Endothelial cell of umbilical vein (primary cell): ENCODE measurements around the gene GABPB2. TPM values are rescaled to one million over a fixed set of nuclear protein-coding genes. Genes with fewer than 3 reads are reported as not detected.

Experiments used
- BruUV-seq: library from RNA; stranded (reverse); fragments of 400-500 nt; replicated peaks from 2 replicates; lab custom pipeline; 2021; lab: Mats Ljungman, UMichigan
- CTCF ChIA-PET: fragments of 300-600, 350-600 bp; sonication (Branson Sonifier 250); formaldehyde crosslinking; loops from one replicate; lab custom pipeline; 2021; ENCODE audit warnings: antibody characterized with exemption, inconsistent platforms; lab: Charles Lee
- POLR2A ChIA-PET: fragments of 300-600, 350-600 bp; sonication (Branson Sonifier 250); formaldehyde crosslinking; loops from one replicate; lab custom pipeline; 2021; ENCODE audit warnings: antibody characterized with exemption, inconsistent platforms; lab: Charles Lee
- DNase-seq: peaks from one replicate; pipeline ENCODE4 v3.0.0-alpha.2; 2011; ENCODE audit warnings: low read depth, low spot score
- FAIRE-seq: peaks from 2 replicates; lab custom pipeline; 2011; peaks lifted over from hg19 to GRCh38; lab: Jason Lieb, UNC
- H2AFZ ChIP-seq: 2 replicates; pipeline ENCODE4 v1.6.0; 2012; ENCODE audit warnings: low read depth, low read length, control low read depth, inconsistent platforms
- H3K27ac ChIP-seq: 2 replicates; pipeline ENCODE4 v1.5.1; 2011; ENCODE audit warnings: low read depth, mild to moderate bottlenecking, control low read depth, low read length, moderate library complexity; ENCODE audit not compliant: insufficient read depth
- H3K27me3 ChIP-seq, 2 experiments: 2 replicates each; pipeline versions ENCODE4 v1.6.0 to v1.6.1; 2011; ENCODE audit warnings: low read length in 2 of 2, mixed read lengths in 1 of 2; ENCODE audit not compliant: control insufficient read depth in 2 of 2, insufficient read depth in 2 of 2
- H3K36me3 ChIP-seq, 2 experiments: 2 replicates in 1 of 2; 3 replicates in 1 of 2; pipeline ENCODE4 v1.5.1; 2011; ENCODE audit warnings: low read length in 2 of 2, mild to moderate bottlenecking in 1 of 2, moderate library complexity in 1 of 2; ENCODE audit not compliant: control insufficient read depth in 2 of 2, insufficient read depth in 2 of 2; ENCODE audit errors: extremely low read depth in 1 of 2
- H3K4me1 ChIP-seq: 3 replicates; pipeline ENCODE4 v1.5.1; 2011; ENCODE audit warnings: mild to moderate bottlenecking, low read length; ENCODE audit not compliant: control insufficient read depth, insufficient read depth; ENCODE audit errors: extremely low read depth
- H3K4me2 ChIP-seq: 2 replicates; pipeline ENCODE4 v1.6.1; 2011; ENCODE audit warnings: low read length, control low read depth, mixed read lengths; ENCODE audit not compliant: insufficient read depth
- H3K4me3 ChIP-seq, 3 experiments: fragments of 200-600 bp in 1 of 3; sonication (generic), shearing (Covaris generic) in 1 of 3; replicated peaks in 1 of 3; 2 replicates each; pipeline ENCODE4 v1.5.1; 2011 to 2016; ENCODE audit warnings: control low read depth in 3 of 3, low read length in 3 of 3, mild to moderate bottlenecking in 2 of 3, inconsistent platforms in 1 of 3, low read depth in 1 of 3, moderate library complexity in 1 of 3; ENCODE audit not compliant: insufficient read depth in 1 of 3
- H3K79me2 ChIP-seq: 2 replicates; pipeline ENCODE4 v1.6.0; 2012; ENCODE audit warnings: low read length, inconsistent platforms; ENCODE audit not compliant: control insufficient read depth, insufficient read depth
- H3K9ac ChIP-seq: replicated peaks from 2 replicates; pipeline ENCODE3; 2011; ENCODE audit warnings: low read length, control low read depth; ENCODE audit not compliant: insufficient read depth; ENCODE audit errors: extremely low read depth
- H3K9me1 ChIP-seq: replicated peaks from 3 replicates; pipeline ENCODE4 v1.6.0; 2011; ENCODE audit warnings: mild to moderate bottlenecking, low read length; ENCODE audit not compliant: control insufficient read depth, insufficient read depth; ENCODE audit errors: extremely low read depth
- H3K9me3 ChIP-seq: replicated peaks from 2 replicates; pipeline ENCODE4 v1.5.1; 2012; ENCODE audit warnings: low read length, inconsistent platforms; ENCODE audit not compliant: control insufficient read depth, insufficient read depth
- H4K20me1 ChIP-seq: replicated peaks from 2 replicates; pipeline ENCODE3; 2011; ENCODE audit warnings: mild to moderate bottlenecking, low read length; ENCODE audit not compliant: control insufficient read depth, insufficient read depth; ENCODE audit errors: extremely low read depth
- EZH2 ChIP-seq: IDR thresholded peaks from 2 replicates; pipeline ENCODE4 v1.6.1; 2012; ENCODE audit warnings: borderline replicate concordance, low read depth, mild to moderate bottlenecking, moderate library complexity, low read length, inconsistent platforms; ENCODE audit not compliant: severe bottlenecking
- FOS ChIP-seq: IDR thresholded peaks from 2 replicates; pipeline ENCODE4 v1.6.1; 2011; ENCODE audit warnings: mild to moderate bottlenecking, low read length, moderate library complexity, borderline replicate concordance; ENCODE audit not compliant: insufficient read depth
- GATA2 ChIP-seq: IDR thresholded peaks from 2 replicates; pipeline ENCODE4 v1.7.0; 2011; ENCODE audit warnings: low read depth, mild to moderate bottlenecking, moderate library complexity, mixed read lengths, low read length; ENCODE audit not compliant: insufficient read length, insufficient read depth
- JUN ChIP-seq: IDR thresholded peaks from 2 replicates; pipeline ENCODE4 v1.6.1; 2011; ENCODE audit warnings: borderline replicate concordance, low read depth; ENCODE audit not compliant: insufficient read length, insufficient read depth
- MAX ChIP-seq: IDR thresholded peaks from 2 replicates; pipeline ENCODE4 v1.6.1; 2011; ENCODE audit not compliant: insufficient read depth, insufficient read length
- MYC ChIP-seq: IDR thresholded peaks from one replicate; pipeline ENCODE4 v1.6.1; 2011; ENCODE audit warnings: mild to moderate bottlenecking, low read depth, low read length
- POLR2A ChIP-seq: IDR thresholded peaks from 2 replicates; pipeline ENCODE4 v1.6.1; 2012; ENCODE audit warnings: low read depth, mild to moderate bottlenecking, control low read depth, low read length
- POLR2AphosphoS5 ChIP-seq: IDR thresholded peaks from 2 replicates; pipeline ENCODE4 v1.6.1; 2012; ENCODE audit warnings: low read depth, mild to moderate bottlenecking, control low read depth, low read length, moderate library complexity; ENCODE audit not compliant: insufficient read depth
- dilution Hi-C: fragments of 300-500 bp; cut with MboI; formaldehyde crosslinking; loops from one replicate; pipeline ENCODE4 v1.15.0; 2019; ENCODE audit warnings: low sequenced_read_pairs; ENCODE audit not compliant: extremely low pct_ligation_motif_present
- intact Hi-C: fragments of 100-400 bp; cut with micrococcal nuclease; formaldehyde crosslinking; loops from one replicate; pipeline ENCODE4 v1.10.0; 2022
- polyA plus RNA-seq, 4 experiments: library from polyadenylated mRNA; depleted of rRNA in 3 of 4; stranded (reverse) in 3 of 4; unstranded in 1 of 4; fragments of >200 nt; gene quantifications; 2 replicates each; pipeline versions ENCODE4 v1.2.1 to v1.2.3, GENCODE V29; 2011 to 2012; ENCODE audit warnings: missing spikeins in 1 of 4
- total RNA-seq: library from RNA; stranded (reverse); gene quantifications from 2 replicates; pipeline ENCODE4 v1.2.3, GENCODE V29; 2021
- TF ChIP-seq, protein P1 (sequence below), 2 donors: IDR thresholded peaks; 1 replicate in 1 of 2; 2 replicates in 1 of 2; pipeline ENCODE4 v1.5.1; 2011; ENCODE audit warnings: low read length in 2 of 2, mild to moderate bottlenecking in 2 of 2, moderate library complexity in 2 of 2, control low read depth in 1 of 2, inconsistent platforms in 1 of 2, low read depth in 1 of 2; ENCODE audit not compliant: insufficient read depth in 1 of 2; ENCODE audit errors: extremely low read depth in 1 of 2

Gene GABPB2
- total and polyA plus RNA-seq, 2 donors (not counting 3 experiments of a cell fraction or from before 2014, with no cell fraction given) = 2.6 to 4.3 TPM

GRCh38 chr1:151146412-151147131 lies 76.0 kb downstream of the GABPB2 start, which contains the start of gene SEMA6C:
Gene SEMA6C, minus strand, starts transcription at chr1:151146631. Its CDS starts 4,010 bp downstream, at chr1:151142621.
- Histone ChIP-seq H3K27ac (no peak within 1 kb of the TSS), H3K27me3 (no peaks in the 10 kb centered on the region), H3K4me1 (peaks cover 29% of the 10 kb centered on the region), H3K36me3 (peaks cover 0 to 6% of the 10 kb centered on the region in 2 experiments), H3K4me2 (peak within 1 kb of the TSS; percentile 96), H3K4me3 (peak within 1 kb of the TSS; percentile 49 to 81 (median 59)), H3K9ac (peak within 1 kb of the TSS; percentile 66), H4K20me1 (no peaks in the 10 kb centered on the region), H3K9me1 (no peaks in the 10 kb centered on the region), H3K79me2 (no peaks in the 10 kb centered on the region), H3K9me3 (no peaks in the 10 kb centered on the region), H2AFZ (peak within 1 kb of the TSS; percentile 79)
- TF ChIP-seq GATA2 = no peak
- TF ChIP-seq JUN = no peak
- TF ChIP-seq MYC = no peak
- TF ChIP-seq POLR2AphosphoS5 = peak; percentile 84
- no peak for TF ChIP-seq FOS
- TF ChIP-seq, protein P1, sequence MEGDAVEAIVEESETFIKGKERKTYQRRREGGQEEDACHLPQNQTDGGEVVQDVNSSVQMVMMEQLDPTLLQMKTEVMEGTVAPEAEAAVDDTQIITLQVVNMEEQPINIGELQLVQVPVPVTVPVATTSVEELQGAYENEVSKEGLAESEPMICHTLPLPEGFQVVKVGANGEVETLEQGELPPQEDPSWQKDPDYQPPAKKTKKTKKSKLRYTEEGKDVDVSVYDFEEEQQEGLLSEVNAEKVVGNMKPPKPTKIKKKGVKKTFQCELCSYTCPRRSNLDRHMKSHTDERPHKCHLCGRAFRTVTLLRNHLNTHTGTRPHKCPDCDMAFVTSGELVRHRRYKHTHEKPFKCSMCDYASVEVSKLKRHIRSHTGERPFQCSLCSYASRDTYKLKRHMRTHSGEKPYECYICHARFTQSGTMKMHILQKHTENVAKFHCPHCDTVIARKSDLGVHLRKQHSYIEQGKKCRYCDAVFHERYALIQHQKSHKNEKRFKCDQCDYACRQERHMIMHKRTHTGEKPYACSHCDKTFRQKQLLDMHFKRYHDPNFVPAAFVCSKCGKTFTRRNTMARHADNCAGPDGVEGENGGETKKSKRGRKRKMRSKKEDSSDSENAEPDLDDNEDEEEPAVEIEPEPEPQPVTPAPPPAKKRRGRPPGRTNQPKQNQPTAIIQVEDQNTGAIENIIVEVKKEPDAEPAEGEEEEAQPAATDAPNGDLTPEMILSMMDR (IDR thresholded peaks at IDR 0.05; ENCODE audit: extremely low read depth in 1 of 2, insufficient read depth in 1 of 2, low read depth in 1 of 2, low read length in 2 of 2) = no peak
- TF ChIP-seq POLR2A = peak; percentile 91
- no peak for TF ChIP-seq MAX
- TF ChIP-seq EZH2 = no peak
- intact Hi-C loops = loop anchor here (1.0 to 5.0 kb wide), 5 partner anchors 9 to 169 kb away; partner anchors contain the start of genes GABPB2 and LYSMD1
- no TSS peak for BruUV-seq
- ChIA-PET CTCF (interaction anchor here (1.0 to 3.2 kb wide), 2 partner anchors 47 kb away, joined by 5 to 30 read pairs; no protein-coding TSS in a partner anchor), POLR2A (interaction anchor here (0.6 kb wide), 1 partner anchor 18 kb away, joined by 3 read pairs; no protein-coding TSS in a partner anchor)
- FAIRE-seq (peak; percentile 99), DNase-seq (peak; percentile 95)
- dilution Hi-C loops = no loop called here
